Esophagus muscularis mucosa (tissue), 4 donors: ENCODE results near the gene JMJD7. TPM values are rescaled to one million over a fixed set of nuclear protein-coding genes. Genes with fewer than 3 reads are reported as not detected.

Experiments used
- DNase-seq: peaks from one replicate; pipeline ENCODE4 v3.0.0-alpha.2; 2017; ENCODE audit errors: extremely low spot score
- H3K27ac ChIP-seq, 4 donors: fragments of 200-600 bp; sonication (generic); replicated peaks in 1 of 4; 1 replicate in 3 of 4; 2 replicates in 1 of 4; pipeline ENCODE4 v1.5.1; 2016 to 2019; ENCODE audit warnings: mild to moderate bottlenecking in 1 of 4
- H3K27me3 ChIP-seq, 4 donors: fragments of 200-600 bp; sonication (generic); one replicate each; pipeline versions ENCODE4 v1.5.1 to v1.6.0; 2016 to 2019
- H3K36me3 ChIP-seq, 4 donors: fragments of 200-600 bp; sonication (generic); one replicate each; pipeline ENCODE4 v1.5.1; 2016 to 2019
- H3K4me1 ChIP-seq, 4 donors: fragments of 200-600 bp; sonication (generic); one replicate each; pipeline ENCODE4 v1.5.1; 2016 to 2019
- H3K4me3 ChIP-seq, 4 donors: fragments of 200-600 bp; sonication (generic); 1 replicate in 2 of 4; 2 replicates in 2 of 4; pipeline ENCODE4 v1.5.1; 2016 to 2019; ENCODE audit warnings: mild to moderate bottlenecking in 4 of 4, moderate library complexity in 1 of 4
- H3K9me3 ChIP-seq, 4 donors: fragments of 200-600 bp; sonication (generic); 1 replicate in 3 of 4; 2 replicates in 1 of 4; pipeline ENCODE4 v1.5.1; 2016 to 2019
- EP300 ChIP-seq: sonication (generic); formaldehyde crosslinking; IDR thresholded peaks from one replicate; pipeline ENCODE4 v1.6.1; 2017; ENCODE audit warnings: antibody characterized with exemption
- POLR2A ChIP-seq: fragments of 450-650 bp; IDR thresholded peaks from one replicate; pipeline ENCODE4 v1.6.1; 2017; ENCODE audit warnings: antibody characterized with exemption, moderate library complexity, mild to moderate bottlenecking, low read depth
- POLR2AphosphoS5 ChIP-seq, 2 donors: sonication (generic); formaldehyde crosslinking; IDR thresholded peaks; one replicate each; pipeline ENCODE4 v1.6.1; 2017; ENCODE audit warnings: antibody characterized with exemption in 2 of 2
- WGBS: methylation state at CpG from one replicate; pipeline ENCODE4 v1.1.5; 2018; 5-methylcytosine and 5-hydroxymethylcytosine counted together
- intact Hi-C: fragments of 100-400 bp; cut with DNase I; formaldehyde crosslinking; loops from one replicate; pipeline ENCODE4 v1.15.1; 2023
- total RNA-seq, 4 donors: library from RNA; depleted of rRNA; stranded (reverse); fragments of >200 nt; gene quantifications; one replicate each; pipeline versions ENCODE4 v1.1.0 to v1.2.1, GENCODE V29; 2016
- TF ChIP-seq, protein P1 (sequence below), 3 experiments: fragments of 200-600 bp in 2 of 3; fragments of 450-650 bp in 1 of 3; sonication (generic) in 2 of 3; IDR thresholded peaks; one replicate each; pipeline ENCODE4 v1.5.1; 2017 to 2019; ENCODE audit warnings: antibody characterized with exemption in 3 of 3, mild to moderate bottlenecking in 2 of 3, moderate library complexity in 1 of 3

The JMJD7 gene
- total RNA-seq, 4 donors from 2014 or later: 6.2 to 9.6 (median 7.5) TPM

DNA sequence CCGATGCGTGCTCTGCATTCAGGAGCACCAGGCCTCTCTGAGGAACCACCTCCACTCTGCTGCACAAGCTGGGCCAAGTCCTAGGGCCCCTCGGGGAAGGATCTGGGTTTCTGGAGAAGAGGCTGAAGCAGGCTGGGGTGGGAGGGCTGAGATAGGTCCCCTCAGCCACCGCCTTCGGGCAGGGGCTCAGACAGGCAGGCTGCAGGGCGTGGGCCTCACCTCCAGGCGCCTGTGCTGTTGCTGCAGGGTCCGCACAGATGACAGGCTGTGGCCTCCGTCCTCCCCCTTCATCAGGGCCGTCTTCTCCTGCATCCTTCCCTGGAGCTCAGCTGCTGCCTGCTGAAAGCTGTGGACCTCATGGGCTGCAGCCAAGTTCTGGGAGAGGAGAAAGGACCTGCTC, 25.9 kb downstream of the JMJD7 start:
- intact Hi-C loops: no loop called here
- no peaks in the 10 kb centered on the region for H3K9me3 ChIP-seq

DNA sequence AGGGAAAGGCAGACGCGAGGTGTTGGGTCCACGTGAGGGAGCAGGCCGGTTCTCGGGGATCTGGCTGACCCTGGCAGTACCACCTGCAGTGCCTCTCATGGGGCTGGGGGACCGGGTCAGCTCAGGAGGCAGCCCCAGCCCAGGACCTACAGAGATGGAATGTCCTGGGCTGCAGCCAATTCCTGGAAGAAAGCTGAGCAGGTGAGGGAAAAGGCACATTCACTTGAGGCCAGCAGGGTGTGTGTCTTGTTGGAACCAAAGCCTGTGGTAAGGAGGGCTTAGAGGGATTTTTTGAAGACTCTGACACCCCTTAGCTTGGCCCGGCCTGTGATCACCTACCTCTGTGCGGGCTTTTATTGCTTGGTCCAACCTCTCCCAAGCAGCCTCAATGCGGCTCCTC, 26.6 kb downstream of the JMJD7 start:
- Histone ChIP-seq H3K9me3 (no peaks in the 10 kb centered on the region), H3K27me3 (peaks cover 0 to 76% (median 15%) of the 10 kb centered on the region in 4 donors), H3K4me1 (no peaks in the 10 kb centered on the region), H3K27ac (no peak overlapping the region), H3K4me3 (no peak overlapping the region), H3K36me3 (no peaks in the 10 kb centered on the region)
- TF ChIP-seq POLR2A (no peak), POLR2AphosphoS5 (IDR thresholded peaks at IDR 0.05) (no peak), EP300 (no peak)
- TF ChIP-seq, protein P1, sequence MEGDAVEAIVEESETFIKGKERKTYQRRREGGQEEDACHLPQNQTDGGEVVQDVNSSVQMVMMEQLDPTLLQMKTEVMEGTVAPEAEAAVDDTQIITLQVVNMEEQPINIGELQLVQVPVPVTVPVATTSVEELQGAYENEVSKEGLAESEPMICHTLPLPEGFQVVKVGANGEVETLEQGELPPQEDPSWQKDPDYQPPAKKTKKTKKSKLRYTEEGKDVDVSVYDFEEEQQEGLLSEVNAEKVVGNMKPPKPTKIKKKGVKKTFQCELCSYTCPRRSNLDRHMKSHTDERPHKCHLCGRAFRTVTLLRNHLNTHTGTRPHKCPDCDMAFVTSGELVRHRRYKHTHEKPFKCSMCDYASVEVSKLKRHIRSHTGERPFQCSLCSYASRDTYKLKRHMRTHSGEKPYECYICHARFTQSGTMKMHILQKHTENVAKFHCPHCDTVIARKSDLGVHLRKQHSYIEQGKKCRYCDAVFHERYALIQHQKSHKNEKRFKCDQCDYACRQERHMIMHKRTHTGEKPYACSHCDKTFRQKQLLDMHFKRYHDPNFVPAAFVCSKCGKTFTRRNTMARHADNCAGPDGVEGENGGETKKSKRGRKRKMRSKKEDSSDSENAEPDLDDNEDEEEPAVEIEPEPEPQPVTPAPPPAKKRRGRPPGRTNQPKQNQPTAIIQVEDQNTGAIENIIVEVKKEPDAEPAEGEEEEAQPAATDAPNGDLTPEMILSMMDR (IDR thresholded peaks at IDR 0.05): no peak
- 90% methylated on average over 8 of the region's 9 CpGs for WGBS
- DNase-seq: no peak
- intact Hi-C loops: no loop called here

More for the DNA sequence above, 25.9 kb downstream of the JMJD7 start:
- no peaks in the 10 kb centered on the region for H3K4me1 ChIP-seq
- H3K27me3 ChIP-seq: peaks cover 0 to 75% (median 15%) of the 10 kb centered on the region in 4 donors
- H3K4me3 ChIP-seq: no peak overlapping the region
- no peak for TF ChIP-seq POLR2A
- no peak for TF ChIP-seq POLR2AphosphoS5 (IDR thresholded peaks at IDR 0.05)
- no peak for TF ChIP-seq EP300
- TF ChIP-seq, protein P1 (IDR thresholded peaks at IDR 0.05): no peak
- peaks cover 0 to under 1% (median under 1%) of the 10 kb centered on the region in 4 donors for H3K36me3 ChIP-seq
- no peak for DNase-seq
- 94% methylated on average over 9 of the region's 10 CpGs for WGBS
- no peak overlapping the region for H3K27ac ChIP-seq

DNA sequence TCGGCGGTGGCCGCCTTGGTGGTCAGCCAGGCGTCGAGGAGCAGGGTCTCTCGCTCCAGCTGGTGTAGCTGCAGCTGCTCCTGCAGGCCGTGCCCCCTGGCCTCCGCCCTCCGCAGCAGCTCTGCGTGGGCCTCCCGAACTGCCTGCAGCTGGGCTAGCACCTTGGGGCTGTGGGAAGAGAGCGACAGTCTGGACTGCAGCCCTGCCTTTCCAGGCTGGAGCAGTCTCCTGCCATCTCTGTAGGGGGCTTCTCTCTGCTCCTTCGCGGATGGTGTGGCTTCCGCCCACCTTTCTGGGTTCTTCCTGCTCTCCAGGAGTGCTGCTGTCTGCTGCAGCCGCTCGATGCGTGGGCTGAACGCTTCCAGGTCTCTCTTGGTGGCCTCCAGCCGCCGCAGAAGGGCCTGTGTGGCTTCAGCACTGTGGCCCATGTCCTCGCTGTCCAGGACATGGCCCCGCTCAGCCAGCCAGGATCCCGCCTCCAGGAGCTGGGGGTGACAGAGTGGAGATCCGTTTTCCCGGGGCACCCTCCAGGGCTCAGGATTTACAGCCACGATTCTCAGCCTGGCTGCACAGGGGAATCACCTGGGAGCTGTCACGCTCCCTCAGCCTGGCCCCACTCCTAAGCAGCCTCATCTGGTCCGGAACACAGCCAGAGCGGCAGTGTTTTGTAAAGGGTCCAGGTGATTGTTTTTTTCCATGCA, 27.5 kb downstream of the JMJD7 start:
- H3K27me3 ChIP-seq: peaks cover 0 to 78% (median 15%) of the 10 kb centered on the region in 4 donors
- no peaks in the 10 kb centered on the region for H3K4me1 ChIP-seq
- H3K27ac ChIP-seq: no peak overlapping the region
- no peak for DNase-seq
- no peak for TF ChIP-seq POLR2A
- TF ChIP-seq EP300: no peak
- no peak for TF ChIP-seq POLR2AphosphoS5 (IDR thresholded peaks at IDR 0.05)
- TF ChIP-seq, protein P1 (IDR thresholded peaks at IDR 0.05): no peak
- 80% methylated on average over 22 of the region's 30 CpGs for WGBS
- no peak overlapping the region for H3K4me3 ChIP-seq
- intact Hi-C loops: no loop called here
- no peaks in the 10 kb centered on the region for H3K9me3 ChIP-seq
- no peaks in the 10 kb centered on the region for H3K36me3 ChIP-seq

DNA sequence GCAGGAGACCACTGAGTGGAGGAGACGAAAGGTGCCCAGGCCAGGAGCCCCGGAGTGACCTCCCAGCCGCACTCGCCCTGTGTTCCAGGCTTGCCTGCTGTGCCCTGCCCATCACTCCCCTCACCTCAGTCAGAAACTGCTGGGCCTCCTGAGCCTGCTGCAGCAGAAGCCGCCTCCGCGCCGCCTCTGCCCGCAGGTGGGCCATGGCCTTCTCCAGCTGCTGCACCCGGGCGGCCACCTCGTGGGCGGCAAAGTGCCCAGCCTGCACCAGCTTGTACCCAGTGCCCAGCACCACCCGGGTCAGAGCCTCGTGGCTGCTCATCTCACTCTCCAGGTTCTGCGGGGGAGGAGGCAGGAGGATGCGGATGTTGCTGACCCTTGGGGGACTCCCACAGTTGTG, 28.4 kb downstream of the JMJD7 start:
- no peak for DNase-seq
- whole genome bisulfite sequencing: 83% methylated on average over 6 of the region's 17 CpGs
- no peak overlapping the region for H3K27ac ChIP-seq
- intact Hi-C loops: no loop called here
- H3K9me3 ChIP-seq: no peaks in the 10 kb centered on the region
- TF ChIP-seq POLR2AphosphoS5 (IDR thresholded peaks at IDR 0.05) (no peak), EP300 (no peak), POLR2A (no peak)
- TF ChIP-seq, protein P1 (IDR thresholded peaks at IDR 0.05): no peak
- H3K4me3 ChIP-seq: no peak overlapping the region
- H3K27me3 ChIP-seq: peaks cover 0 to 78% (median 15%) of the 10 kb centered on the region in 4 donors
- no peaks in the 10 kb centered on the region for H3K4me1 ChIP-seq
- no peaks in the 10 kb centered on the region for H3K36me3 ChIP-seq

DNA sequence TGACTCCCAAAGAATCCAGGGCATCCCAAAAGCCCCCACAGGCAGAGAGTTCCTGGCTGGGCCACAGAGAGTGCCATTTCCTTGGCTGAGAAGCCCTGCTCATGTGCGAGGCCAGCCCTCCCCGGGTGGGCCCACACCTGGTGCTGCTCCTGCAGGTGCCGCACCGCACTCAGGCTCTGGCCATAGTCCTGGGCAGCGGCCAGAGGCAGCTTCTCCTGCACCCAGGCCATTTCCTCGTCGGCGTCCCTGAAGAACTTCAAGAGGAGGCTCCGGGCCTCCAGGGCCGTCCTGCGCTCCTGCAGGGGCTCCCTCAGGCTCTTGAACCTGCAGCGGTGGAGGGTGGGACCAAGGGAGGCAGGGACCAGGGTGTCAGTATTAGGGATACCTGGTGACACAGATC, 28.8 kb downstream of the JMJD7 start:
- intact Hi-C loops: no loop called here
- Histone ChIP-seq H3K27me3 (peaks cover 0 to 73% (median 15%) of the 10 kb centered on the region in 4 donors), H3K27ac (no peak overlapping the region), H3K4me1 (no peaks in the 10 kb centered on the region), H3K9me3 (no peaks in the 10 kb centered on the region), H3K4me3 (no peak overlapping the region), H3K36me3 (no peaks in the 10 kb centered on the region)
- TF ChIP-seq, protein P1 (IDR thresholded peaks at IDR 0.05): no peak
- TF ChIP-seq POLR2A (no peak), EP300 (no peak), POLR2AphosphoS5 (IDR thresholded peaks at IDR 0.05) (no peak)
- DNase-seq: no peak
- 94% methylated on average over 9 of the region's 12 CpGs for WGBS
